Astrocyte (in vitro differentiated cells and primary cell): Measurements from ENCODE around the gene TAS2R39. TPM values are rescaled to one million over a fixed set of nuclear protein-coding genes. Genes with fewer than 3 reads are reported as not detected.

ENCODE experiments used
- DNase-seq: peaks from one replicate; pipeline ENCODE4 v3.0.0-alpha.2; 2010; ENCODE audit warnings: low read depth
- FAIRE-seq: peaks from 2 replicates; lab custom pipeline; 2011; peaks lifted over from hg19 to GRCh38; lab: Jason Lieb, UNC
- H2AFZ ChIP-seq: 2 replicates; pipeline ENCODE4 v1.6.0; 2012; ENCODE audit warnings: low read depth, low read length, inconsistent platforms
- H3K27ac ChIP-seq: 2 replicates; pipeline ENCODE4 v1.5.1; 2011; ENCODE audit warnings: low read depth, low read length, inconsistent platforms
- H3K27me3 ChIP-seq: 2 replicates; pipeline ENCODE4 v1.6.0; 2011; ENCODE audit warnings: low read length, inconsistent platforms; ENCODE audit not compliant: insufficient read depth
- H3K36me3 ChIP-seq: 2 replicates; pipeline ENCODE4 v1.5.1; 2011; ENCODE audit warnings: low read length, inconsistent platforms; ENCODE audit not compliant: insufficient read depth
- H3K4me1 ChIP-seq: 2 replicates; pipeline ENCODE4 v1.5.1; 2011; ENCODE audit warnings: low read length, inconsistent platforms; ENCODE audit not compliant: insufficient read depth
- H3K4me2 ChIP-seq: 2 replicates; pipeline ENCODE4 v1.6.0; 2012; ENCODE audit warnings: low read length, inconsistent platforms
- H3K4me3 ChIP-seq: 2 replicates; pipeline ENCODE4 v1.5.1; 2011; ENCODE audit warnings: low read depth, mild to moderate bottlenecking, low read length, inconsistent platforms; ENCODE audit not compliant: insufficient read depth
- H3K79me2 ChIP-seq: 2 replicates; pipeline ENCODE4 v1.6.0; 2012; ENCODE audit warnings: mild to moderate bottlenecking, low read length, inconsistent platforms; ENCODE audit not compliant: insufficient read depth
- H3K9ac ChIP-seq: 2 replicates; pipeline ENCODE4 v1.6.0; 2012; ENCODE audit warnings: mild to moderate bottlenecking, low read length, inconsistent platforms
- H3K9me3 ChIP-seq: 2 replicates; pipeline ENCODE4 v1.5.1; 2012; ENCODE audit warnings: low read depth, mild to moderate bottlenecking, low read length, inconsistent platforms; ENCODE audit not compliant: insufficient read depth
- H4K20me1 ChIP-seq: 2 replicates; pipeline ENCODE4 v1.6.0; 2012; ENCODE audit warnings: low read length, inconsistent platforms; ENCODE audit not compliant: insufficient read depth
- H3K27ac Mint-ChIP-seq: one replicate; pipeline ENCODE4 v1.8.0; 2021; ENCODE audit warnings: mild to moderate bottlenecking, mixed read lengths; ENCODE audit not compliant: unreplicated experiment
- H3K27me3 Mint-ChIP-seq: one replicate; pipeline ENCODE4 v1.8.0; 2021; ENCODE audit warnings: low read depth, mixed read lengths; ENCODE audit not compliant: unreplicated experiment
- H3K36me3 Mint-ChIP-seq: one replicate; pipeline ENCODE4 v1.8.0; 2021; ENCODE audit warnings: low read depth, mixed read lengths; ENCODE audit not compliant: unreplicated experiment
- H3K4me1 Mint-ChIP-seq: one replicate; pipeline ENCODE4 v1.8.0; 2021; ENCODE audit warnings: low read depth, mixed read lengths; ENCODE audit not compliant: unreplicated experiment
- H3K4me3 Mint-ChIP-seq: one replicate; pipeline ENCODE4 v1.8.0; 2021; ENCODE audit warnings: mild to moderate bottlenecking, moderate library complexity, mixed read lengths; ENCODE audit not compliant: unreplicated experiment
- H3K9me3 Mint-ChIP-seq: one replicate; pipeline ENCODE4 v1.8.0; 2021; ENCODE audit warnings: mild to moderate bottlenecking, mixed read lengths; ENCODE audit not compliant: unreplicated experiment
- EZH2 ChIP-seq: IDR thresholded peaks from 2 replicates; pipeline ENCODE4 v1.6.1; 2012; ENCODE audit warnings: mild to moderate bottlenecking, low read length, inconsistent platforms; ENCODE audit not compliant: insufficient read depth
- total RNA-seq: library from RNA; stranded (reverse); gene quantifications from 2 replicates; pipeline ENCODE4 v1.2.1, GENCODE V29; 2021
- TF ChIP-seq, protein P1 (sequence below): IDR thresholded peaks from 2 replicates; pipeline ENCODE4 v1.5.1; 2011; ENCODE audit warnings: low read depth, mild to moderate bottlenecking, inconsistent platforms, low read length, moderate library complexity; ENCODE audit not compliant: insufficient read depth

The TAS2R39 gene
- total RNA-seq, 1 donor from 2014 or later = not detected

DNA sequence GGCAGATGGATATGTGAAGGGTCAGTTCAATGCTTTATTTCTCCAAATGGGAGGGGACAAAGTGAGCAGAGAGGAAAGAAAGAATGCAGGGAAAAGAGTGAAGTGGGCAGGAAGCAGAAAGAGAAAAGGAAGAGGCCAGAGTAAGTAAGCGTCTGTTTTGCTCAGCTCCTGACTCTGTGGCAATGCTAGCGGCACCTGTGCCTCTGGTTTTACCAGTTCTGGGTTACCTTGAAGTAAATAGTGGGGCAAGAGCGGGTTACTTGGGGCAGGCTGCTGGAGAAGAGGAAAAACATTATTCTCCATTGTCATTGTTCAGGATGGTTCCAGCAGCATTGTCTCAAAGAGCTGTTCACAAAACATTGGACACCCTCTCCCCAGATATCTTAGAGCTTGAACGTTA is 40.6 kb downstream of the TAS2R39 start:
- no peak overlapping the region for H3K4me3 Mint-ChIP-seq
- no peak for DNase-seq
- no peaks in the 10 kb centered on the region for H3K36me3 Mint-ChIP-seq
- Histone ChIP-seq H4K20me1 (no peaks in the 10 kb centered on the region), H3K4me3 (no peak overlapping the region), H3K4me1 (no peaks in the 10 kb centered on the region), H3K36me3 (no peaks in the 10 kb centered on the region), H3K79me2 (no peaks in the 10 kb centered on the region), H3K27me3 (peaks cover 6% of the 10 kb centered on the region), H3K4me2 (no peak overlapping the region), H2AFZ (no peak overlapping the region), H3K27ac (no peak overlapping the region), H3K9me3 (no peaks in the 10 kb centered on the region), H3K9ac (no peak overlapping the region)
- no peaks in the 10 kb centered on the region for H3K9me3 Mint-ChIP-seq
- TF ChIP-seq, protein P1, sequence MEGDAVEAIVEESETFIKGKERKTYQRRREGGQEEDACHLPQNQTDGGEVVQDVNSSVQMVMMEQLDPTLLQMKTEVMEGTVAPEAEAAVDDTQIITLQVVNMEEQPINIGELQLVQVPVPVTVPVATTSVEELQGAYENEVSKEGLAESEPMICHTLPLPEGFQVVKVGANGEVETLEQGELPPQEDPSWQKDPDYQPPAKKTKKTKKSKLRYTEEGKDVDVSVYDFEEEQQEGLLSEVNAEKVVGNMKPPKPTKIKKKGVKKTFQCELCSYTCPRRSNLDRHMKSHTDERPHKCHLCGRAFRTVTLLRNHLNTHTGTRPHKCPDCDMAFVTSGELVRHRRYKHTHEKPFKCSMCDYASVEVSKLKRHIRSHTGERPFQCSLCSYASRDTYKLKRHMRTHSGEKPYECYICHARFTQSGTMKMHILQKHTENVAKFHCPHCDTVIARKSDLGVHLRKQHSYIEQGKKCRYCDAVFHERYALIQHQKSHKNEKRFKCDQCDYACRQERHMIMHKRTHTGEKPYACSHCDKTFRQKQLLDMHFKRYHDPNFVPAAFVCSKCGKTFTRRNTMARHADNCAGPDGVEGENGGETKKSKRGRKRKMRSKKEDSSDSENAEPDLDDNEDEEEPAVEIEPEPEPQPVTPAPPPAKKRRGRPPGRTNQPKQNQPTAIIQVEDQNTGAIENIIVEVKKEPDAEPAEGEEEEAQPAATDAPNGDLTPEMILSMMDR = no peak
- no peak for TF ChIP-seq EZH2
- no peak overlapping the region for H3K27ac Mint-ChIP-seq
- H3K4me1 Mint-ChIP-seq = no peaks in the 10 kb centered on the region
- H3K27me3 Mint-ChIP-seq = peaks cover 18% of the 10 kb centered on the region
- FAIRE-seq = no peak

DNA sequence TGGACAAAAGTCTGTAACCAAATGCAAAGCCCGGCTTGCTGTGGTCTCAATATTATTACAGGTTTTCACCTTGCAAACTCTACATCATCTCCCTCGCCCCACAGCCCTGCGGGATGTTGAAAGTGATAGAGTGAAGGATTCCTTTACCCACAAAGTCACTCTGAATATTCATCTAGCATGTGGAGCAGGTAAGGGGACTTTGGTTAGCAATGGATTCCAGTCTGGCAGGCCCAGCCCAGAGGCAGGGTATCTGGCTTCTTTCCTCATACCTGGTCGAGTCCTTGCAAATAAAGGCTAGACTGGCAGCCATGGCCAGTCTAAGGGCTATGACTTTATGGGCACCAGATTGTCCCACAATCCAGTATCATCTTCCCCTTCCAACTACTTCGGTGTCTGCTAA is 41.8 kb downstream of the TAS2R39 start:
- Mint-ChIP-seq H3K4me3 (no peak overlapping the region), H3K36me3 (no peaks in the 10 kb centered on the region), H3K4me1 (no peaks in the 10 kb centered on the region), H3K27ac (no peak overlapping the region), H3K9me3 (no peaks in the 10 kb centered on the region), H3K27me3 (peaks cover 16% of the 10 kb centered on the region)
- H3K36me3 ChIP-seq = no peaks in the 10 kb centered on the region
- no peaks in the 10 kb centered on the region for H3K4me1 ChIP-seq
- H3K9me3 ChIP-seq = no peaks in the 10 kb centered on the region
- no peak for FAIRE-seq
- H3K4me2 ChIP-seq = no peak overlapping the region
- no peak for DNase-seq
- no peak overlapping the region for H3K4me3 ChIP-seq
- no peaks in the 10 kb centered on the region for H3K79me2 ChIP-seq
- no peak overlapping the region for H2AFZ ChIP-seq
- no peak overlapping the region for H3K9ac ChIP-seq
- no peak overlapping the region for H3K27ac ChIP-seq
- no peaks in the 10 kb centered on the region for H4K20me1 ChIP-seq
- peaks cover 5% of the 10 kb centered on the region for H3K27me3 ChIP-seq
- no peak for TF ChIP-seq EZH2
- TF ChIP-seq, protein P1 = no peak

DNA sequence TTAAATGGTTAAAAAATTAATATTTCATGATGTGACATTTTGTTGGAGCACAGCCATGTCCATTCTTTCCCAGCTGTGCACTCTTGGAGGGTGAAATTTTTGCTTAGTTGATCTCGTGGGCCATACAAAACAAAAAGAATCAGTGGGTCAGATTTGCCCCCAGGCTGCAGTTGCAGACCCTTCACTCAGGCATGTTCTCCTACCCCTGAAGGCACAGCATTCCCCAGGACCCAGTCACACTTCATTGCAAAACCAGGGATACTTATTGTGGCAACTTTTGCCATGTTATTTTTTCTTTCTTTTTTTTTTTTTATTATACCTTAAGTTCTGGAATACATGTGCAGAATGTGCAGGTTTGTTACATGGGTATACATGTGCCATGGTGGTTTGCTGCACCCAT is 44.6 kb downstream of the TAS2R39 start:
- H2AFZ ChIP-seq = no peak overlapping the region
- FAIRE-seq = no peak
- peaks cover 10% of the 10 kb centered on the region for H3K27me3 Mint-ChIP-seq

More for the DNA sequence above, 44.6 kb downstream of the TAS2R39 start:
- peaks cover 5% of the 10 kb centered on the region for H3K27me3 ChIP-seq
- H3K4me1 ChIP-seq = no peaks in the 10 kb centered on the region
- H3K79me2 ChIP-seq = no peaks in the 10 kb centered on the region
- no peaks in the 10 kb centered on the region for H4K20me1 ChIP-seq
- no peak for TF ChIP-seq EZH2
- TF ChIP-seq, protein P1 = no peak
- no peaks in the 10 kb centered on the region for H3K36me3 ChIP-seq
- no peak overlapping the region for H3K27ac ChIP-seq
- Mint-ChIP-seq H3K4me1 (no peaks in the 10 kb centered on the region), H3K27ac (no peak overlapping the region), H3K9me3 (no peaks in the 10 kb centered on the region), H3K36me3 (no peaks in the 10 kb centered on the region), H3K4me3 (no peak overlapping the region)
- H3K9me3 ChIP-seq = no peaks in the 10 kb centered on the region
- DNase-seq = no peak
- no peak overlapping the region for H3K4me3 ChIP-seq
- H3K9ac ChIP-seq = no peak overlapping the region
- H3K4me2 ChIP-seq = no peak overlapping the region
